Measurements from ENCODE around the gene CNMD. TPM values are rescaled to one million over a fixed set of nuclear protein-coding genes. Genes with fewer than 3 reads are reported as not detected.

The CNMD gene
- not detected in 2 replicates for total RNA-seq (2022)
- not detected for Bru-seq, nascent RNA
- BruChase-seq, experiment 1, labeled RNA remaining after a 6-hour chase: not detected
- not detected for BruChase-seq, experiment 2, labeled RNA remaining after a 2-hour chase
- long read RNA-seq: 0 reads

- no TSS peak for BruUV-seq (replicated peaks)
- Mint-ChIP-seq H3K4me1 (ENCODE audit: insufficient read depth, unreplicated experiment) (no peaks in the 10 kb centered on the region), H3K9me3 (ENCODE audit: unreplicated experiment) (no peaks in the 10 kb centered on the region), H3K36me3 (ENCODE audit: insufficient read depth, unreplicated experiment) (no peaks in the 10 kb centered on the region), H3K27ac (ENCODE audit: low read depth, unreplicated experiment) (no peak within 1 kb of the TSS), H3K27me3 (ENCODE audit: insufficient read depth, unreplicated experiment) (peaks cover 28% of the 10 kb centered on the region), H3K4me3 (ENCODE audit: unreplicated experiment) (no peak within 1 kb of the TSS)
- TF ChIP-seq, protein P1, sequence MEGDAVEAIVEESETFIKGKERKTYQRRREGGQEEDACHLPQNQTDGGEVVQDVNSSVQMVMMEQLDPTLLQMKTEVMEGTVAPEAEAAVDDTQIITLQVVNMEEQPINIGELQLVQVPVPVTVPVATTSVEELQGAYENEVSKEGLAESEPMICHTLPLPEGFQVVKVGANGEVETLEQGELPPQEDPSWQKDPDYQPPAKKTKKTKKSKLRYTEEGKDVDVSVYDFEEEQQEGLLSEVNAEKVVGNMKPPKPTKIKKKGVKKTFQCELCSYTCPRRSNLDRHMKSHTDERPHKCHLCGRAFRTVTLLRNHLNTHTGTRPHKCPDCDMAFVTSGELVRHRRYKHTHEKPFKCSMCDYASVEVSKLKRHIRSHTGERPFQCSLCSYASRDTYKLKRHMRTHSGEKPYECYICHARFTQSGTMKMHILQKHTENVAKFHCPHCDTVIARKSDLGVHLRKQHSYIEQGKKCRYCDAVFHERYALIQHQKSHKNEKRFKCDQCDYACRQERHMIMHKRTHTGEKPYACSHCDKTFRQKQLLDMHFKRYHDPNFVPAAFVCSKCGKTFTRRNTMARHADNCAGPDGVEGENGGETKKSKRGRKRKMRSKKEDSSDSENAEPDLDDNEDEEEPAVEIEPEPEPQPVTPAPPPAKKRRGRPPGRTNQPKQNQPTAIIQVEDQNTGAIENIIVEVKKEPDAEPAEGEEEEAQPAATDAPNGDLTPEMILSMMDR (IDR thresholded peaks at IDR 0.05; ENCODE audit: unreplicated experiment): no peak
- intact Hi-C loops (cut with micrococcal nuclease): no loop called here
- CTCF ChIA-PET: interaction anchor here (1.7 kb wide), 1 partner anchor 13 kb away, joined by 3 read pairs; no protein-coding TSS in a partner anchor
- no peak for DNase-seq (ENCODE audit: unreplicated experiment)
- POLR2A ChIA-PET: no interaction called here
These were observed at the start of gene CNMD for GRCh38 chr13:52739468-52740071. Gene CNMD (minus strand): TSS chr13:52739820. CDS start chr13:52739701, 119 bp downstream.

DNA sequence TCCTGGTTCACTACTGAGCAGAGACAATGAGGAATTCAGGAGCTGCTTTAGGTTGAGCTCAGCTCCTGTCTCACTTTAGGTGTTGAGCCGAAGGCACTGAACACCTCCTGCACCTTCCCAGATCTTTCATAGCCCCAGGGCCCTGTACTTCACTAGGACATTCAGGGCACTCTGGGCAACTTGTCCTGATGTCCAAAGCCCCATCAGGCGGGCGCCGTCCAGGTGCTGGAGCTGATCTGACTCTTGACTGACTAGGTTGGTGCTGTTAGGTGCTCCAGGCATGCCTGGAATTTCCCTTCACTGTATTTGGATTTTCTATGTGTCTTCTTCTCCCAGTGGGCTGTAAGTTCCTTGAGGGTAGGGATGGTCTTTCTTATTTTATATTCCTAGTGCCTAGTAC lies 48.4 kb upstream of the CNMD start:
- Mint-ChIP-seq H3K36me3 (ENCODE audit: insufficient read depth, unreplicated experiment) (peaks cover 6% of the 10 kb centered on the region), H3K27ac (ENCODE audit: low read depth, unreplicated experiment) (no peak overlapping the region), H3K4me3 (ENCODE audit: unreplicated experiment) (no peak overlapping the region), H3K4me1 (ENCODE audit: insufficient read depth, unreplicated experiment) (no peaks in the 10 kb centered on the region), H3K9me3 (ENCODE audit: unreplicated experiment) (no peaks in the 10 kb centered on the region), H3K27me3 (ENCODE audit: insufficient read depth, unreplicated experiment) (peaks cover 38% of the 10 kb centered on the region)
- BruUV-seq (replicated peaks): no TSS peak
- CTCF ChIA-PET: interaction anchor here (1.9 kb wide), 1 partner anchor 180 kb away, joined by 5 read pairs; no protein-coding TSS in a partner anchor
- POLR2A ChIA-PET: no interaction called here
- TF ChIP-seq, protein P1 (IDR thresholded peaks at IDR 0.05; ENCODE audit: unreplicated experiment): no peak
- intact Hi-C loops (cut with micrococcal nuclease): no loop called here
- DNase-seq (ENCODE audit: unreplicated experiment): no peak

GRCh38 chr13:52787235-52787634 lies 47.6 kb upstream of the CNMD start:
- TF ChIP-seq, protein P1 (IDR thresholded peaks at IDR 0.05; ENCODE audit: unreplicated experiment): no peak
- no peaks in the 10 kb centered on the region for H3K9me3 Mint-ChIP-seq (ENCODE audit: unreplicated experiment)

DNA sequence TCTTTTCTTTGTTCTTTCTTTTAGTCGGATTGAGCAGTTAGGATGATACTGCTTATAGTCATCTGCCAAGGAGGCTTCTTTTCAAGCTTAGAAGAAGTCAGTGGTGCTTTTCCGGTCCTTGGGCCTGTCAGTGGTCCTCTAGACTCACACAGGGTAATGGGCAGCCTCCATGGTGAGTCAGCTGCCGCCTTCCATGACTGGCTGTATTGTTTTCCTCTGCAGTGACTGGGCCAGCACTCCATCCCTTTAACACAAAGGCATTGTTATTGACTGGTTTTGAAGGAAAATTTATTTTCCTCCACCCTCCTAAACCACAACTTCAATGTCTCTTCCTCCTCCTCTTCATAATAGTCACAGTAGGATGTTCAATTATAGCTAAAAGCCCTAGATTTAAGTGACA lies 47.1 kb upstream of the CNMD start:
- Mint-ChIP-seq H3K27ac (ENCODE audit: low read depth, unreplicated experiment) (no peak overlapping the region), H3K27me3 (ENCODE audit: insufficient read depth, unreplicated experiment) (peaks cover 38% of the 10 kb centered on the region), H3K36me3 (ENCODE audit: insufficient read depth, unreplicated experiment) (peaks cover 6% of the 10 kb centered on the region), H3K4me3 (ENCODE audit: unreplicated experiment) (no peak overlapping the region), H3K4me1 (ENCODE audit: insufficient read depth, unreplicated experiment) (no peaks in the 10 kb centered on the region), H3K9me3 (ENCODE audit: unreplicated experiment) (no peaks in the 10 kb centered on the region)
- ChIA-PET POLR2A (no interaction called here), CTCF (interaction anchor here (1.8 to 1.9 kb wide), 2 partner anchors 22 to 181 kb away, joined by 5 to 8 read pairs; no protein-coding TSS in a partner anchor)
- BruUV-seq (replicated peaks): no TSS peak
- TF ChIP-seq, protein P1 (IDR thresholded peaks at IDR 0.05; ENCODE audit: unreplicated experiment): no peak
- intact Hi-C loops (cut with micrococcal nuclease): no loop called here
- DNase-seq (ENCODE audit: unreplicated experiment): no peak

More at GRCh38 chr13:52787235-52787634, 47.6 kb upstream of the CNMD start:
- intact Hi-C loops (cut with micrococcal nuclease): no loop called here
- CTCF ChIA-PET: interaction anchor here (1.8 to 1.9 kb wide), 2 partner anchors 22 to 181 kb away, joined by 5 to 8 read pairs; no protein-coding TSS in a partner anchor
- Mint-ChIP-seq H3K36me3 (ENCODE audit: insufficient read depth, unreplicated experiment) (peaks cover 6% of the 10 kb centered on the region), H3K27ac (ENCODE audit: low read depth, unreplicated experiment) (no peak overlapping the region), H3K4me1 (ENCODE audit: insufficient read depth, unreplicated experiment) (no peaks in the 10 kb centered on the region), H3K4me3 (ENCODE audit: unreplicated experiment) (no peak overlapping the region), H3K27me3 (ENCODE audit: insufficient read depth, unreplicated experiment) (peaks cover 38% of the 10 kb centered on the region)
- DNase-seq (ENCODE audit: unreplicated experiment): no peak
- no TSS peak for BruUV-seq (replicated peaks)
- POLR2A ChIA-PET: no interaction called here
